K562 (cell line): ENCODE data around the gene POMC. TPM values are rescaled to one million over a fixed set of nuclear protein-coding genes. Genes with fewer than 3 reads are reported as not detected.

Source experiments
- ATAC-seq: fragments of 200-7000 bp; cut with Tn5 transposase; 3 replicates; pipeline ENCODE4 v1.9.1; 2020; ENCODE audit warnings: moderate library complexity
- BruUV-seq: library from RNA; stranded (reverse); fragments of 400-500 nt; replicated peaks from 2 replicates; lab custom pipeline; 2021; lab: Mats Ljungman, UMichigan
- CTCF ChIA-PET: fragments of 300-600 bp; formaldehyde crosslinking; extraction: SDS; loops from one replicate; lab custom pipeline; 2021; ENCODE audit warnings: low intra/inter-chr PET ratio; lab: Yijun Ruan, JAX
- POLR2A ChIA-PET: fragments of 300-600, 350-650 bp; sonication (Branson Sonifier 250); formaldehyde crosslinking; extraction: SDS; loops from one replicate; lab custom pipeline; 2021; ENCODE audit warnings: antibody characterized with exemption, inconsistent platforms; lab: Yijun Ruan, JAX
- DNase-seq, 4 experiments: peaks; one replicate each; pipeline versions ENCODE4 v3.0.0 to v3.0.0-alpha.2; 2011 to 2018; ENCODE audit warnings: low spot score in 3 of 4, mixed read lengths in 3 of 4; ENCODE audit errors: extremely low read depth in 1 of 4
- FAIRE-seq: peaks from 2 replicates; lab custom pipeline; 2011; peaks lifted over from hg19 to GRCh38; lab: Jason Lieb, UNC
- H2AFZ ChIP-seq: 2 replicates; pipeline ENCODE4 v1.6.0; 2011; ENCODE audit warnings: low read depth, low read length, control low read depth, inconsistent platforms
- H3K27ac ChIP-seq: fragments of 200-600 bp; 3 replicates; pipeline ENCODE4 v1.8.0; 2011; ENCODE audit warnings: low read depth, mild to moderate bottlenecking, control low read depth, inconsistent platforms, low read length, moderate library complexity, mixed read lengths; ENCODE audit errors: extremely low read depth
- H3K27me3 ChIP-seq, 2 experiments: fragments of 300-600 bp in 1 of 2; 2 replicates in 1 of 2; 3 replicates in 1 of 2; pipeline versions ENCODE4 v1.6.0 to v1.8.0; 2011; ENCODE audit warnings: inconsistent platforms in 2 of 2, low read length in 2 of 2, mild to moderate bottlenecking in 1 of 2, mixed read lengths in 1 of 2, moderate library complexity in 1 of 2; ENCODE audit not compliant: control insufficient read depth in 2 of 2, insufficient read depth in 2 of 2
- H3K36me3 ChIP-seq: fragments of 300-600 bp; 3 replicates; pipeline ENCODE4 v1.8.0; 2011; ENCODE audit warnings: mild to moderate bottlenecking, low read length, inconsistent platforms; ENCODE audit not compliant: control insufficient read depth, insufficient read depth
- H3K4me1 ChIP-seq, 2 experiments: fragments of 200-600 bp in 1 of 2; replicated peaks in 1 of 2; 2 replicates in 1 of 2; 3 replicates in 1 of 2; pipeline versions ENCODE4 v1.5.1 to v1.8.0; 2011; ENCODE audit warnings: inconsistent platforms in 2 of 2, low read length in 2 of 2, mild to moderate bottlenecking in 1 of 2, mixed read lengths in 1 of 2, moderate library complexity in 1 of 2; ENCODE audit not compliant: control insufficient read depth in 2 of 2, insufficient read depth in 2 of 2
- H3K4me2 ChIP-seq: 2 replicates; pipeline ENCODE4 v1.6.1; 2011; ENCODE audit warnings: low read length, control low read depth, inconsistent platforms, mixed read lengths; ENCODE audit not compliant: insufficient read depth
- H3K4me3 ChIP-seq: fragments of 200-600 bp; sonication (generic), shearing (Covaris generic); 2 replicates; pipeline ENCODE4 v1.5.1; 2016; ENCODE audit warnings: control low read depth, inconsistent platforms
- H3K79me2 ChIP-seq: fragments of 200-600 bp; 3 replicates; pipeline ENCODE4 v1.8.0; 2011; ENCODE audit warnings: low read length, inconsistent platforms; ENCODE audit not compliant: control insufficient read depth, insufficient read depth
- H3K9ac ChIP-seq, 2 experiments: 2 replicates each; pipeline versions ENCODE4 v1.6.0 to v1.6.1; 2011; ENCODE audit warnings: low read depth in 2 of 2, low read length in 2 of 2, control low read depth in 1 of 2, inconsistent platforms in 1 of 2, mild to moderate bottlenecking in 1 of 2, mixed read lengths in 1 of 2; ENCODE audit not compliant: insufficient read depth in 1 of 2
- H3K9me1 ChIP-seq: one replicate; pipeline ENCODE4 v1.6.0; 2011; ENCODE audit warnings: inconsistent platforms, mild to moderate bottlenecking, low read length, moderate library complexity; ENCODE audit not compliant: control insufficient read depth, insufficient read depth
- H3K9me3 ChIP-seq: replicated peaks from 2 replicates; pipeline ENCODE4 v1.5.1; 2011; ENCODE audit warnings: low read depth, low read length, inconsistent platforms; ENCODE audit not compliant: control insufficient read depth, insufficient read depth
- H4K20me1 ChIP-seq: replicated peaks from 2 replicates; pipeline ENCODE4 v1.6.1; 2011; ENCODE audit warnings: low read length, inconsistent platforms, mixed read lengths; ENCODE audit not compliant: control insufficient read depth, insufficient read depth
- BCOR ChIP-seq: fragments of 450-650 bp; IDR thresholded peaks from 2 replicates; pipeline ENCODE4 v1.6.1; 2016
- MLX ChIP-seq, 2 experiments: fragments of 450-650 bp in 1 of 2; sonication (generic) in 1 of 2; formaldehyde crosslinking; conservative IDR thresholded peaks; 2 replicates each; pipeline versions ENCODE4 v1.4.0 to v1.8.1; 2020 to 2022; ENCODE audit warnings: mild to moderate bottlenecking in 1 of 2, missing genetic modification reagents in 1 of 2
- RFX5 ChIP-seq: IDR thresholded peaks from 2 replicates; pipeline ENCODE4 v1.6.1; 2011; ENCODE audit warnings: low read depth, mild to moderate bottlenecking, improper control_type of control experiment, low read length
- TAF9B ChIP-seq: fragments of 450-650 bp; IDR thresholded peaks from 2 replicates; pipeline ENCODE4 v1.6.1; 2018; ENCODE audit warnings: mild to moderate bottlenecking; ENCODE audit not compliant: partially characterized antibody
- XRCC3 ChIP-seq: fragments of 450-650 bp; IDR thresholded peaks from 2 replicates; pipeline ENCODE4 v1.6.1; 2017; ENCODE audit warnings: mild to moderate bottlenecking, moderate library complexity
- ZBTB11 ChIP-seq, 3 experiments: fragments of 200-800 bp in 1 of 3; fragments of 250-450 bp in 1 of 3; fragments of 450-650 bp in 1 of 3; sonication (Bioruptor Pico) in 1 of 3; sonication (Bioruptor generic) in 1 of 3; formaldehyde crosslinking in 1 of 3; IDR thresholded peaks; 2 replicates each; pipeline versions ENCODE4 v1.6.1 to v1.8.0; 2016 to 2022; ENCODE audit warnings: mild to moderate bottlenecking in 2 of 3, missing genetic modification characterization in 2 of 3, missing compliant biosample characterization in 1 of 3, moderate library complexity in 1 of 3
- ZBTB49 ChIP-seq: sonication (generic); formaldehyde crosslinking; IDR thresholded peaks from 2 replicates; pipeline ENCODE4 v1.8.0; 2022; ENCODE audit warnings: missing genetic modification reagents, mild to moderate bottlenecking, borderline replicate concordance
- ZNF707 ChIP-seq: fragments of 250-450 bp; sonication (Bioruptor Pico); conservative IDR thresholded peaks from 2 replicates; pipeline ENCODE4 v1.8.0; 2022; ENCODE audit warnings: inconsistent platforms, mild to moderate bottlenecking, moderate library complexity
- ZZZ3 ChIP-seq: fragments of 450-650 bp; IDR thresholded peaks from 2 replicates; pipeline ENCODE4 v1.6.1; 2016; ENCODE audit warnings: antibody characterized with exemption, mild to moderate bottlenecking, moderate library complexity
- WGBS: fragments of 100-300 bp; shearing (Covaris generic); methylation state at CpG from one replicate; pipeline ENCODE4 v1.1.6; 2016; ENCODE audit warnings: low coverage, mixed read lengths; ENCODE audit not compliant: insufficient coverage; ENCODE audit errors: missing lambda C conversion rate; 5-methylcytosine and 5-hydroxymethylcytosine counted together
- in situ Hi-C: fragments of 300-500 bp; cut with MboI; formaldehyde crosslinking; loops from 4 replicates; pipeline ENCODE4 v1.15.0; 2018; ENCODE audit warnings: inconsistent platforms, mixed read lengths
- intact Hi-C: fragments of 100-400 bp; cut with micrococcal nuclease; formaldehyde crosslinking; loops from 2 replicates; pipeline ENCODE4 v1.14.2; 2022
- polyA plus RNA-seq, 8 experiments: library from polyadenylated mRNA; depleted of rRNA in 4 of 8; stranded (reverse) in 5 of 8; unstranded in 3 of 8; fragments of >200 nt; fragmentation: Nextera tagmentation in 2 of 8; fragmentation: Illumina TruSeq in 1 of 8; extraction: Ambion mirVana in 2 of 8; extraction: Trizol in 1 of 8; gene quantifications; 2 replicates each; pipeline versions ENCODE4 v1.2.1 to v1.2.3, GENCODE V29; 2011 to 2014; ENCODE audit warnings: inconsistent platforms in 1 of 8, missing spikeins in 1 of 8
- total RNA-seq, 7 experiments: library from RNA; depleted of rRNA in 6 of 7; stranded (reverse); fragments of >200 nt in 6 of 7; fragmentation: Illumina TruSeq in 2 of 7; extraction: Trizol in 2 of 7; gene quantifications; 2 replicates each; pipeline versions ENCODE4 v1.2.1 to v1.2.3, GENCODE V29; 2011 to 2021; ENCODE audit warnings: low replicate concordance in 1 of 7

The POMC gene
- total and polyA plus RNA-seq, 9 of the 15 experiments (the other 6 are each of a cell fraction or from before 2014, with no cell fraction given), result not detected

GRCh38 chr2:25198209-25198525 lies 29.8 kb upstream of the POMC start (continued):
- TF ChIP-seq ZBTB49 (CRISPR knock-in tag), result no peak

- BruUV-seq, result no TSS peak
- no peak for TF ChIP-seq ZNF707
- TF ChIP-seq ZBTB11 (CRISPR knock-in tag; IDR thresholded peaks at IDR 0.05), result no peak
- no peak for TF ChIP-seq MLX (CRISPR knock-in tag; conservative IDR thresholded peaks at IDR 0.05)
- no peak for TF ChIP-seq TAF9B
- no peak for TF ChIP-seq XRCC3
- no peak for TF ChIP-seq ZZZ3
- TF ChIP-seq RFX5, result no peak
- TF ChIP-seq BCOR, result no peak
Observed at GRCh38 chr2:25197336-25198208, 29.2 kb upstream of the POMC start.

More at GRCh38 chr2:25197336-25198208, 29.2 kb upstream of the POMC start:
- H3K79me2 ChIP-seq, result no peaks in the 10 kb centered on the region
- WGBS, result 12% methylated on average over 11 of the region's 12 CpGs
- H3K9me1 ChIP-seq, result no peaks in the 10 kb centered on the region
- peaks cover under 1 to 2% of the 10 kb centered on the region in 2 experiments; a peak in 1 of 5 replicates for H3K27me3 ChIP-seq
- H3K9ac ChIP-seq, result no peak overlapping the region
- intact Hi-C loops (loop anchor here (5.0 kb wide), 2 partner anchors 370 to 785 kb away; no protein-coding TSS in a partner anchor), in situ Hi-C loops (no loop called here)
- H3K27ac ChIP-seq, result no peak overlapping the region
- no peaks in the 10 kb centered on the region for H4K20me1 ChIP-seq
- no peak for DNase-seq
- no peak overlapping the region for H3K4me2 ChIP-seq
- peaks cover 0 to 5% of the 10 kb centered on the region in 2 experiments; a peak in 2 of 5 replicates for H3K4me1 ChIP-seq
- ChIA-PET CTCF (interaction anchor here (1.8 kb wide), 1 partner anchor 31 kb away, joined by 5 read pairs; no protein-coding TSS in a partner anchor), POLR2A (interaction anchor here (0.6 kb wide), 1 partner anchor 18 kb away, joined by 3 read pairs; no protein-coding TSS in a partner anchor)
- no peak for FAIRE-seq
- ATAC-seq, result no peak
- H2AFZ ChIP-seq, result peak overlapping the region; percentile 44
- no peak overlapping the region for H3K4me3 ChIP-seq
- no peaks in the 10 kb centered on the region for H3K36me3 ChIP-seq
- no peaks in the 10 kb centered on the region for H3K9me3 ChIP-seq
